Heart right ventricle (tissue), 16 donors: ENCODE data around the gene ASB4. TPM values are rescaled to one million over a fixed set of nuclear protein-coding genes. Genes with fewer than 3 reads are reported as not detected.

Experiments
- ATAC-seq, 8 donors: fragments of 200-7000 bp; cut with Tn5 transposase; one replicate each; pipeline ENCODE4 v1.9.1; 2020; ENCODE audit warnings: mild to moderate bottlenecking in 8 of 8, moderate library complexity in 8 of 8, moderate number of reproducible peaks in 1 of 8
- DNase-seq, 2 donors: peaks; one replicate each; pipeline ENCODE4 v3.0.0-alpha.2; 2020
- H3K27ac ChIP-seq, 10 donors: fragments of 200-600 bp; sonication (generic) in 2 of 10; one replicate each; pipeline versions ENCODE4 v1.5.0 to v1.8.0; 2020 to 2022; ENCODE audit warnings: mild to moderate bottlenecking in 3 of 10
- H3K27me3 ChIP-seq, 7 donors: fragments of 200-600 bp; one replicate each; pipeline ENCODE4 v1.8.0; 2021 to 2022; ENCODE audit warnings: mild to moderate bottlenecking in 2 of 7
- H3K36me3 ChIP-seq, 9 donors: fragments of 200-600 bp; sonication (generic) in 1 of 9; one replicate each; pipeline versions ENCODE4 v1.5.0 to v1.8.0; 2020 to 2022; ENCODE audit warnings: mild to moderate bottlenecking in 2 of 9
- H3K4me1 ChIP-seq, 9 donors: fragments of 200-600 bp; sonication (generic) in 1 of 9; one replicate each; pipeline versions ENCODE4 v1.5.0 to v1.8.0; 2020 to 2022; ENCODE audit warnings: mild to moderate bottlenecking in 4 of 9
- H3K4me3 ChIP-seq, 10 donors: fragments of 200-600 bp; sonication (generic) in 2 of 10; one replicate each; pipeline versions ENCODE4 v1.5.0 to v1.8.0; 2020 to 2022; ENCODE audit warnings: mild to moderate bottlenecking in 7 of 10, moderate library complexity in 2 of 10
- H3K9me3 ChIP-seq, 11 donors: fragments of 200-600 bp in 10 of 11; sonication (generic) in 2 of 11; one replicate each; pipeline versions ENCODE4 v1.5.0 to v1.8.0; 2013 to 2022; ENCODE audit warnings: mild to moderate bottlenecking in 2 of 11, control low read depth in 1 of 11, moderate library complexity in 1 of 11
- WGBS, 2 donors: extraction: QIAGEN DNeasy Blood & Tissue Kit; methylation state at CpG; one replicate each; pipeline ENCODE4 v1.1.7; 2013; ENCODE audit warnings: inconsistent platforms in 1 of 2; 5-methylcytosine and 5-hydroxymethylcytosine counted together
- intact Hi-C, 10 donors: fragments of 100-400 bp; cut with DNase I; formaldehyde crosslinking; loops; one replicate each; pipeline versions ENCODE4 v1.11.1 to v1.14.2; 2022
- polyA plus RNA-seq, 2 donors: library from polyadenylated mRNA; stranded (reverse); fragments of 200-250 nt; gene quantifications; one replicate each; pipeline ENCODE4 v1.2.3, GENCODE V29; 2013
- total RNA-seq, 10 donors: library from RNA; stranded (reverse); fragmentation: NEBNext Ultra II Directional in 3 of 10; extraction: Animal tissue kit (Norgen Biotek cat#: 25700) in 3 of 10; gene quantifications; one replicate each; pipeline versions ENCODE4 v1.2.1 to v1.2.4, GENCODE V29; 2021 to 2023
- TF ChIP-seq, protein P1 (sequence below), 9 donors: fragments of 200-600 bp; sonication (generic) in 2 of 9; IDR thresholded peaks; one replicate each; pipeline versions ENCODE4 v1.5.0 to v1.8.0; 2021 to 2022; ENCODE audit warnings: antibody characterized with exemption in 9 of 9, mild to moderate bottlenecking in 5 of 9, moderate library complexity in 1 of 9
- donor health status: Arrhythmogenic right ventricular cardiomyopathy.
- donor health status: ischemic (EF 13 %, LVEDD 7.1; RV severe dilation, severe dysfunction).
- donor health status: healthy with polysubstance abuse.
- donor health status: DM: no; HTN: yes; CAD: no.
- donor health status: DM: no; HTN: no; CAD: no.
- donor health status: ischemic (EF 25% LVEDD 6.9; RV normal size, moderate dysfunction).
- donor health status: ischemic (EF 25% LVEDD 5.7; RV mildly dilated, moderate dysfunction).
- donor health status: healthy.
- donor health status: DM: yes; HTN: yes; CAD: no.
- donor health status: Ischemic cardiomyopathy.
- donor health status: ischemic (EF 35%, LVEDD 5.7; RV mildly dilated, moderate dysfunction).
- donor health status: nonischemic (EF 11% LVEDD 7.7; RV severe dilation, severe dysfunction).
- donor health status: DM: yes; HTN: yes; CAD: no.
- donor health status: PGD.
- donor health status: ischemic (EF 29% LVEDD 5.4; RV normal size, mild dysfunction).
- donor health status: nonischemic (EF 23%, LVEDD 6.1; RV moderate dilation, normal function).

The ASB4 gene
- total and polyA plus RNA-seq, 12 donors = 0.26 to 7.1 (median 3.0) TPM

DNA sequence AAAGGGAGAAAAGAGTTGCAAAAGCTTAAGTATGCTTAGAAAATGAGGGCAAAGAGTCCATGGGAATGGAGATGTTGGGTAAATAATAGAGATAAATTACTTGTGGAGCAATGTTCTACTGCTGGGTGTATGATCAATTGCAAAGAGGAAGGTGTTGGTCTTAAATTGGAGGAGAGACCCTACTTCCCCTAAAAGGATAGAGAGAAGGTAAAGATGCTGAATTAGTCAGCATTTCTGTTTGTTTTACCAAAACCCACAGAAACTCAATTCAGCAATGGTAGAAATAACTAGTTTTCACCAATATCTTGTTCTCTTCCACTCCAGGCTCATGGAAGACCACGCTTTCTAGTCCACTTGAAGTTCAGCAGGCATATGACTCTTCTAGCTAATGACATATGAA lies 32.1 kb downstream of the ASB4 start:
- Histone ChIP-seq H3K4me1 (no peaks in the 10 kb centered on the region), H3K4me3 (no peak overlapping the region), H3K27me3 (peaks cover 0 to 3% (median 0%) of the 10 kb centered on the region in 7 donors), H3K9me3 (no peaks in the 10 kb centered on the region), H3K27ac (no peak overlapping the region), H3K36me3 (no peaks in the 10 kb centered on the region)
- TF ChIP-seq, protein P1, sequence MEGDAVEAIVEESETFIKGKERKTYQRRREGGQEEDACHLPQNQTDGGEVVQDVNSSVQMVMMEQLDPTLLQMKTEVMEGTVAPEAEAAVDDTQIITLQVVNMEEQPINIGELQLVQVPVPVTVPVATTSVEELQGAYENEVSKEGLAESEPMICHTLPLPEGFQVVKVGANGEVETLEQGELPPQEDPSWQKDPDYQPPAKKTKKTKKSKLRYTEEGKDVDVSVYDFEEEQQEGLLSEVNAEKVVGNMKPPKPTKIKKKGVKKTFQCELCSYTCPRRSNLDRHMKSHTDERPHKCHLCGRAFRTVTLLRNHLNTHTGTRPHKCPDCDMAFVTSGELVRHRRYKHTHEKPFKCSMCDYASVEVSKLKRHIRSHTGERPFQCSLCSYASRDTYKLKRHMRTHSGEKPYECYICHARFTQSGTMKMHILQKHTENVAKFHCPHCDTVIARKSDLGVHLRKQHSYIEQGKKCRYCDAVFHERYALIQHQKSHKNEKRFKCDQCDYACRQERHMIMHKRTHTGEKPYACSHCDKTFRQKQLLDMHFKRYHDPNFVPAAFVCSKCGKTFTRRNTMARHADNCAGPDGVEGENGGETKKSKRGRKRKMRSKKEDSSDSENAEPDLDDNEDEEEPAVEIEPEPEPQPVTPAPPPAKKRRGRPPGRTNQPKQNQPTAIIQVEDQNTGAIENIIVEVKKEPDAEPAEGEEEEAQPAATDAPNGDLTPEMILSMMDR (IDR thresholded peaks at IDR 0.05) = no peak
- WGBS, 2 donors = 97 to 100% methylated on average over 1 of the region's 1 CpG
- DNase-seq (no peak), ATAC-seq (no peak)
- intact Hi-C loops = loop anchor here in 1 of 10 donors (10.0 kb wide), 1 partner anchor 357 kb away; no protein-coding TSS in a partner anchor

- no peaks in the 10 kb centered on the region for H3K36me3 ChIP-seq
- ATAC-seq = no peak
- 74 to 80% methylated on average over 2 of the region's 2 CpGs for WGBS, 2 donors
- peaks cover 0 to 3% (median 0%) of the 10 kb centered on the region in 7 donors for H3K27me3 ChIP-seq
- no peaks in the 10 kb centered on the region for H3K9me3 ChIP-seq
- no peak overlapping the region for H3K4me3 ChIP-seq
- peaks cover 0 to 6% (median 4%) of the 10 kb centered on the region in 9 donors for H3K4me1 ChIP-seq
- TF ChIP-seq, protein P1 (IDR thresholded peaks at IDR 0.05) = no peak
- intact Hi-C loops = no loop called here
- no peak overlapping the region for H3K27ac ChIP-seq
- DNase-seq = no peak
These were observed 34.4 kb downstream of the ASB4 start for GRCh38 chr7:95520136-95520535.

GRCh38 chr7:95525503-95525902 lies 39.8 kb downstream of the ASB4 start:
- TF ChIP-seq, protein P1 (IDR thresholded peaks at IDR 0.05) = no peak
- peak overlapping the region in 3 of 10 donors; percentile 9 to 58 (median 33) for H3K27ac ChIP-seq
- 34 to 40% methylated on average over 3 of the region's 3 CpGs for WGBS, 2 donors

GRCh38 chr7:95526128-95526738 lies 40.5 kb downstream of the ASB4 start:
- ATAC-seq = peak in 1 of 8 donors; percentile 17
- no peaks in the 10 kb centered on the region for H3K27me3 ChIP-seq
- 67 to 76% methylated on average over 7 of the region's 7 CpGs for whole genome bisulfite sequencing, 2 donors
- DNase-seq = no peak
- H3K4me1 ChIP-seq = peaks cover 0 to 17% (median 12%) of the 10 kb centered on the region in 9 donors
- peak overlapping the region in 3 of 10 donors; percentile 7 to 58 (median 9) for H3K27ac ChIP-seq
- intact Hi-C loops = loop anchor here in 8 of 10 donors (2.0 to 5.0 kb wide), 3 partner anchors 159 to 161 kb away; no protein-coding TSS in a partner anchor
- TF ChIP-seq, protein P1 (IDR thresholded peaks at IDR 0.05) = no peak
- H3K9me3 ChIP-seq = no peaks in the 10 kb centered on the region
- H3K4me3 ChIP-seq = no peak overlapping the region
- H3K36me3 ChIP-seq = no peaks in the 10 kb centered on the region

More at GRCh38 chr7:95525503-95525902, 39.8 kb downstream of the ASB4 start:
- Histone ChIP-seq H3K9me3 (no peaks in the 10 kb centered on the region), H3K27me3 (no peaks in the 10 kb centered on the region), H3K36me3 (no peaks in the 10 kb centered on the region), H3K4me1 (peaks cover 0 to 17% (median 12%) of the 10 kb centered on the region in 9 donors), H3K4me3 (no peak overlapping the region)
- ATAC-seq = no peak
- intact Hi-C loops = loop anchor here in 5 of 10 donors (5.0 kb wide), 1 partner anchor 162 kb away; no protein-coding TSS in a partner anchor
- no peak for DNase-seq
